Spleen (tissue), 7 donors: ENCODE data around the gene THAP7.

Experiments used
- CTCF ChIP-seq, 11 experiments: fragments of 200-600 bp in 7 of 11; fragments of 450-650 bp in 4 of 11; sonication (generic) in 4 of 11; IDR thresholded peaks in 8 of 11; conservative IDR thresholded peaks in 3 of 11; 1 replicate in 7 of 11; 2 replicates in 4 of 11; pipeline versions ENCODE4 v1.4.0 to v1.8.0; 2016 to 2021; ENCODE audit warnings: antibody characterized with exemption in 11 of 11, inconsistent platforms in 4 of 11, mild to moderate bottlenecking in 1 of 11
- POLR2AphosphoS5 ChIP-seq, 3 donors: sonication (generic); formaldehyde crosslinking; IDR thresholded peaks; one replicate each; pipeline ENCODE4 v1.5.1; 2017; ENCODE audit warnings: antibody characterized with exemption in 3 of 3
- donor health status: DM: no; HTN: no; CAD: no; lungs with moderate emphysema.
- donor health status: DM: no; HTN: no; CAD: no.
- donor health status: DM: no; HTN: no; CAD: no.

GRCh38 chr22:21025266-21025665 is 23.3 kb upstream of the THAP7 start:
- TF ChIP-seq CTCF (IDR thresholded peaks at IDR 0.05 in 8 of 11, conservative IDR thresholded peaks at IDR 0.05 in 3 of 11) (no peak), POLR2AphosphoS5 (IDR thresholded peaks at IDR 0.05) (no peak)
